IPS-18c (cell line): Measurements from ENCODE around the gene MLLT1.

Source experiments
- H3K4me3 ChIP-seq: 2 replicates; pipeline ENCODE4 v1.7.0; 2013; ENCODE audit warnings: low read depth, mild to moderate bottlenecking, low read length, moderate library complexity; ENCODE audit not compliant: insufficient read depth
- H3K9me3 ChIP-seq: one replicate; pipeline ENCODE4 v1.6.1; 2013; ENCODE audit warnings: mild to moderate bottlenecking, low read length, moderate library complexity; ENCODE audit not compliant: control insufficient read depth, insufficient read depth

Gene MLLT1

GRCh38 chr19:6185093-6185834 lies 94.5 kb downstream of the MLLT1 start:
- no peak overlapping the region for H3K4me3 ChIP-seq
- H3K9me3 ChIP-seq: peaks cover 13% of the 10 kb centered on the region

GRCh38 chr19:6181119-6181518 lies 98.7 kb downstream of the MLLT1 start:
- Histone ChIP-seq H3K9me3 (peaks cover 4% of the 10 kb centered on the region), H3K4me3 (no peak overlapping the region)

GRCh38 chr19:6173190-6173589 lies 106.6 kb downstream of the MLLT1 start:
- Histone ChIP-seq H3K4me3 (no peak overlapping the region), H3K9me3 (no peaks in the 10 kb centered on the region)

- Histone ChIP-seq H3K9me3 (no peaks in the 10 kb centered on the region), H3K4me3 (no peak overlapping the region)
Measured at GRCh38 chr19:6172074-6172863, 107.5 kb downstream of the MLLT1 start.

- Histone ChIP-seq H3K9me3 (peaks cover 3% of the 10 kb centered on the region), H3K4me3 (no peak overlapping the region)
Measured at GRCh38 chr19:6167115-6167514, 112.7 kb downstream of the MLLT1 start.

- Histone ChIP-seq H3K9me3 (peaks cover 3% of the 10 kb centered on the region), H3K4me3 (no peak overlapping the region)
Measured at GRCh38 chr19:6164906-6165531, 114.8 kb downstream of the MLLT1 start.

- Histone ChIP-seq H3K9me3 (peaks cover 3% of the 10 kb centered on the region), H3K4me3 (no peak overlapping the region)
Measured at GRCh38 chr19:6161271-6161850, 118.4 kb downstream of the MLLT1 start.
